Esophagus squamous epithelium (tissue), 4 donors: ENCODE measurements around the gene PDGFB.

Experiments
- CTCF ChIP-seq, 6 experiments: fragments of 450-650 bp in 4 of 6; fragments of 200-600 bp in 2 of 6; sonication (generic) in 2 of 6; IDR thresholded peaks; one replicate each; pipeline ENCODE4 v1.5.1; 2016 to 2019; ENCODE audit warnings: antibody characterized with exemption in 6 of 6, mild to moderate bottlenecking in 4 of 6, moderate library complexity in 4 of 6
- POLR2A ChIP-seq, 4 donors: fragments of 450-650 bp; IDR thresholded peaks; one replicate each; pipeline ENCODE4 v1.6.1; 2017; ENCODE audit warnings: antibody characterized with exemption in 4 of 4, mild to moderate bottlenecking in 4 of 4, moderate library complexity in 3 of 4

DNA sequence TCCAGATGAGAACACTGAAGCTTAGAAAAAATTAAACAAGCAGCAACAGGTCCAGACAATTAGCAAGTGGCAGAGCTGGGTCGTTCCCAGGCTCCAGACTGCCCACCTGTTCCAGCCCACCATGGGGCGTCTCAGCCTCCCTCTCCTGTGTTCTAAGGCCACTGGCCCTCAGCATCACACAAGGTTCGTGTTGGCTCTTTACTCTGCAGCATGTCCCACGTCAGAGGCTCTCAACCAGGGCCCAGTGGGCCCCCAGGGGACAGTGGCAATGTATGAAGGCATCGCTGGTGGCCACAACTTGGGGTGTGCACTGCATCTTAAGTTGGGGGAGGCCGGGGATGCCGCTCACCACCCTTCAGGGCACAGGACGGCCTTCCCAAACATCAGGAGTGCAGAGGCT, 6.2 kb downstream of the PDGFB start:
- no peak for TF ChIP-seq CTCF (IDR thresholded peaks at IDR 0.05)
- no peak for TF ChIP-seq POLR2A (IDR thresholded peaks at IDR 0.05)
